ENCODE data around the gene SOX9.

GRCh38 chr17:72143245-72143644, 22.4 kb downstream of the SOX9 start:
- TF ChIP-seq SIN3A (IDR thresholded peaks at IDR 0.05; ENCODE audit: borderline replicate concordance, insufficient read depth, low read length) (no peak), REST (IDR thresholded peaks at IDR 0.05; ENCODE audit: insufficient read depth in 1 of 2, low read depth in 2 of 2, low read length in 2 of 2) (no peak), TAF1 (IDR thresholded peaks at IDR 0.05; ENCODE audit: borderline replicate concordance, insufficient read depth, low read length) (no peak), POLR2AphosphoS5 (IDR thresholded peaks at IDR 0.05; ENCODE audit: low read depth, low read length) (no peak)
